Thoracic aorta (tissue), 2 donors: ENCODE measurements around the gene AXIN1. TPM values are rescaled to one million over a fixed set of nuclear protein-coding genes. Genes with fewer than 3 reads are reported as not detected.
"Not testable (repeated sequence)": the region's sequence is repeated elsewhere in the genome, so short reads cannot be mapped to it uniquely, and the experiment has no call there.

ENCODE experiments used
- ATAC-seq: fragments of 150-250 bp; one replicate; pipeline ENCODE4 v1.8.0; 2017; ENCODE audit warnings: low read depth; ENCODE audit not compliant: insufficient number of reproducible peaks, low FRiP score
- DNase-seq: peaks from one replicate; pipeline ENCODE4 v3.0.0-alpha.2; 2020; ENCODE audit warnings: low spot score
- H3K27ac ChIP-seq, 2 donors: fragments of 200-600 bp; sonication (generic); 1 replicate in 1 of 2; 2 replicates in 1 of 2; pipeline ENCODE4 v1.5.1; 2016; ENCODE audit warnings: mild to moderate bottlenecking in 2 of 2, moderate library complexity in 2 of 2
- H3K27me3 ChIP-seq: fragments of 200-600 bp; sonication (generic); replicated peaks from 2 replicates; pipeline ENCODE4 v1.6.0; 2016; ENCODE audit warnings: mild to moderate bottlenecking; ENCODE audit not compliant: insufficient read depth
- H3K36me3 ChIP-seq: fragments of 200-600 bp; sonication (generic); one replicate; pipeline ENCODE4 v1.5.1; 2016
- H3K4me1 ChIP-seq, 2 donors: fragments of 200-600 bp; sonication (generic); 1 replicate in 1 of 2; 2 replicates in 1 of 2; pipeline versions ENCODE4 v1.5.1 to v1.6.0; 2016; ENCODE audit warnings: low read depth in 2 of 2, mild to moderate bottlenecking in 1 of 2; ENCODE audit not compliant: control insufficient read depth in 1 of 2
- H3K4me3 ChIP-seq: fragments of 200-600 bp; sonication (generic); 2 replicates; pipeline ENCODE4 v1.5.1; 2016; ENCODE audit warnings: mild to moderate bottlenecking
- H3K9me3 ChIP-seq: fragments of 200-600 bp; sonication (generic); 2 replicates; pipeline ENCODE4 v1.5.1; 2016
- total RNA-seq, 2 donors: library from RNA; depleted of rRNA; stranded (reverse); fragments of >200 nt; gene quantifications; one replicate each; pipeline versions ENCODE4 v1.1.0 to v1.2.3, GENCODE V29; 2016
- TF ChIP-seq, protein P1 (sequence below): fragments of 200-600 bp; sonication (generic); IDR thresholded peaks from one replicate; pipeline ENCODE4 v1.5.1; 2019; ENCODE audit warnings: antibody characterized with exemption

Gene AXIN1
- total RNA-seq, 2 donors from 2014 or later, result 20.0 to 27.2 TPM

GRCh38 chr16:392450-393030 lies 40.0 kb upstream of the AXIN1 start:
- no peaks in the 10 kb centered on the region for H3K27me3 ChIP-seq
- H3K36me3 ChIP-seq, result no peaks in the 10 kb centered on the region
- TF ChIP-seq, protein P1, sequence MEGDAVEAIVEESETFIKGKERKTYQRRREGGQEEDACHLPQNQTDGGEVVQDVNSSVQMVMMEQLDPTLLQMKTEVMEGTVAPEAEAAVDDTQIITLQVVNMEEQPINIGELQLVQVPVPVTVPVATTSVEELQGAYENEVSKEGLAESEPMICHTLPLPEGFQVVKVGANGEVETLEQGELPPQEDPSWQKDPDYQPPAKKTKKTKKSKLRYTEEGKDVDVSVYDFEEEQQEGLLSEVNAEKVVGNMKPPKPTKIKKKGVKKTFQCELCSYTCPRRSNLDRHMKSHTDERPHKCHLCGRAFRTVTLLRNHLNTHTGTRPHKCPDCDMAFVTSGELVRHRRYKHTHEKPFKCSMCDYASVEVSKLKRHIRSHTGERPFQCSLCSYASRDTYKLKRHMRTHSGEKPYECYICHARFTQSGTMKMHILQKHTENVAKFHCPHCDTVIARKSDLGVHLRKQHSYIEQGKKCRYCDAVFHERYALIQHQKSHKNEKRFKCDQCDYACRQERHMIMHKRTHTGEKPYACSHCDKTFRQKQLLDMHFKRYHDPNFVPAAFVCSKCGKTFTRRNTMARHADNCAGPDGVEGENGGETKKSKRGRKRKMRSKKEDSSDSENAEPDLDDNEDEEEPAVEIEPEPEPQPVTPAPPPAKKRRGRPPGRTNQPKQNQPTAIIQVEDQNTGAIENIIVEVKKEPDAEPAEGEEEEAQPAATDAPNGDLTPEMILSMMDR, result no peak
- no peak overlapping the region for H3K4me3 ChIP-seq
- H3K4me1 ChIP-seq, result peaks cover 0 to 14% of the 10 kb centered on the region in 2 donors
- no peak overlapping the region for H3K27ac ChIP-seq
- H3K9me3 ChIP-seq, result no peaks in the 10 kb centered on the region
- no peak for ATAC-seq
- DNase-seq, result no peak

GRCh38 chr16:391885-392335 lies 39.4 kb upstream of the AXIN1 start:
- no peak overlapping the region for H3K27ac ChIP-seq

DNA sequence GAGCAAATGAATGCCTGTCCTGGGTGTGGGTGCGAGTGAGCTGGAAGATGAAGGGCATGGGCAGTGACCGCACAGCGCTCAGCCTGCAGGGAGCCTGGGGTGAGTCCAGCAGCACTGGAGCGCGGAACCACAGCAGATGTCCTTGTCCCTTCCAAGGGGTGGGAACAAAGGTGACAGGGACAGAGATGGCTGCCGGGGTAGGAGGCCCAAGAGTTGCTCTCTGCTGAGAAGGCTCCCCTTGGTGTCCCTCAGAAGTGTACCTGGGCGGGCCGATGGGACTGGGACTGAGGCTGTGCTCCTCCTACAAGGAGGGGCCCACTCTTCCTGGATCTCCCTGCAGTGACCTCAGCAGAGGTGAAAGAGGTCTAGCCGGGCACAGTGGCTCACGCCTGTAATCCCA lies 36.8 kb upstream of the AXIN1 start:
- Histone ChIP-seq H3K4me1 (peaks cover 0 to 16% of the 10 kb centered on the region in 2 donors), H3K9me3 (no peaks in the 10 kb centered on the region), H3K27me3 (no peaks in the 10 kb centered on the region), H3K36me3 (no peaks in the 10 kb centered on the region), H3K27ac (no peak overlapping the region), H3K4me3 (no peak overlapping the region)
- no peak for ATAC-seq
- TF ChIP-seq, protein P1, result no peak
- no peak for DNase-seq

More at GRCh38 chr16:391885-392335, 39.4 kb upstream of the AXIN1 start:
- H3K27me3 ChIP-seq, result no peaks in the 10 kb centered on the region
- no peaks in the 10 kb centered on the region for H3K9me3 ChIP-seq
- DNase-seq, result no peak
- H3K4me3 ChIP-seq, result no peak overlapping the region
- no peak for ATAC-seq
- peaks cover 0 to 16% of the 10 kb centered on the region in 2 donors for H3K4me1 ChIP-seq
- TF ChIP-seq, protein P1, result peak; percentile 73
- H3K36me3 ChIP-seq, result no peaks in the 10 kb centered on the region

DNA sequence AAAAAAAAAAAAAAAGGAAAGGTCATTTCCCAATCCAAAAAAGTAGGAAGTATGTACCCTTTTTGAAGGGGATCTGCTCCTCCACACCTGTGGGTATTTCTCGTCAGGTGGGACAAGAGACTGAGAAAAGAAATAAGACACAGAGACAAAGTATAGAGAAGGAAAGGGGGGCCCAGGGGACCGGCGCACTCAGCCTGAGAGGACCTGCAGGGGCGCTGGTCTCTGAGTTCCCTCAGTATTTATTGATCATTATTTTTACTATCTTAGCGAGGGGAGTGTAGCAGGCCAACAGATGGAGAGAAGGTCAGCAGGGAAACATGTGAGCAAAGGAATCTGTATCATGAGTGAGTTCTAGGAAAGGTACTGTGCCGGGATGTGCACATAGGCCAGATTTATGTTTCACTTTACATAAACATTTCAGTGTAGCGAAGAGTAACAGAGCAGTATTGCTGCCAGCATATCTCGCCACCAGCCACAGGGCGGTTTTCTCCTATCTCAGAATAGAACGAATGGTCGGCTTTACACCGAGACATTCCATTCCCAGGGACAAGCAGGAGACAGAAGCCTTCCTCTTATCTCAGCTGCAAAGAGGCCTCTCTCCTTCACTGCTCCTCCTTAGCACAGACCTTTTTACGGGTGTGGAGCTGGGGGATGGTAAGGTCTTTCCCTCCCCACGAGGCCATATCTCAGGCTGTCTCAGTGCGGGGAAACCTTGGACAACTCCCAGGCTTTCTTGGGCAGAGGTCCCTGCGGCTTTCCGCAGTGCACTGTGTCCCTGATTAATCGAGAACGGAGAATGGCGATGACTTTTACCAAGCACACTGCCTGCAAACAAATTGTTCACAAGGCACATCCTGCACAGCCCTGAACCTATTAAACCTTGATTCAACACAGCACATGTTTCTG lies 35.5 kb upstream of the AXIN1 start:
- H3K27ac ChIP-seq, result peak overlapping the region in 1 of 2 donors; percentile 12
- not testable (repeated sequence) for ATAC-seq, H3K27me3 ChIP-seq, DNase-seq, H3K9me3 ChIP-seq, H3K36me3 ChIP-seq
- peaks cover 0 to 24% of the 10 kb centered on the region in 2 donors for H3K4me1 ChIP-seq
- peak overlapping the region; percentile 31 for H3K4me3 ChIP-seq

DNA sequence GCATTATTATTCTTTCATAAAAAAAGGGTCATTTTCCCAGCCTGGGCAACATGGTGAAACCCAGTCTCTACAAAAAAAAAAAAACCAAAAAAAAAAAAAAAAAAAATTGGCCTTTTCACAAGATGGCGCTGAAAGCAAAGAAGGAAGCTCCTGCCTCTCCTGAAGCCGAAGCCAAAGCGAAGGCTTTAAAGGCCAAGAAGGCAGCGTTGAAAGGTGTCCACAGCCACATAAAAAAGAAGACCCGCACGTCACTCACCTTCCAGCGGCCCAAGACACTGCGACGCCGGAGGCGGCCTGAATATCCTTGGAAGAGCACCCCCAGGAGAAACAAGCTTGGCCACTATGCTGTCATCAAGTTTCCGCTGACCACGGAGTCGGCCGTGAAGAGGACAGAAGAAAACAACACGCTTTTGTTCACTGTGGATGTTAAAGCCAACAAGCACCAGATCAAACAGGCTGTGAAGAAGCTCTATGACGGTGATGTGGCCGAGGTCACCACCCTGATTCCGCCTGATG lies 34.2 kb upstream of the AXIN1 start:
- H3K36me3 ChIP-seq, result no peaks in the 10 kb centered on the region
- TF ChIP-seq, protein P1, result no peak
- no peaks in the 10 kb centered on the region for H3K9me3 ChIP-seq
- no peak overlapping the region for H3K4me3 ChIP-seq
- no peaks in the 10 kb centered on the region for H3K27me3 ChIP-seq
- ATAC-seq (no peak), DNase-seq (no peak)
- H3K27ac ChIP-seq, result no peak overlapping the region
- peaks cover 0 to 29% of the 10 kb centered on the region in 2 donors for H3K4me1 ChIP-seq
